Transverse colon (tissue), 3 donors: ENCODE results near the gene GID8.

Source experiments
- POLR2A ChIP-seq: fragments of 450-650 bp; IDR thresholded peaks from one replicate; pipeline ENCODE4 v1.6.1; 2016; ENCODE audit warnings: antibody characterized with exemption, mild to moderate bottlenecking, moderate library complexity
- TF ChIP-seq, protein P1 (sequence below), 5 experiments: fragments of 200-600 bp in 3 of 5; fragments of 450-650 bp in 2 of 5; sonication (generic) in 3 of 5; IDR thresholded peaks; 1 replicate in 2 of 5; 2 replicates in 3 of 5; pipeline ENCODE4 v1.5.1; 2016 to 2017; ENCODE audit warnings: antibody characterized with exemption in 5 of 5, inconsistent platforms in 3 of 5, mild to moderate bottlenecking in 2 of 5, moderate library complexity in 1 of 5

DNA sequence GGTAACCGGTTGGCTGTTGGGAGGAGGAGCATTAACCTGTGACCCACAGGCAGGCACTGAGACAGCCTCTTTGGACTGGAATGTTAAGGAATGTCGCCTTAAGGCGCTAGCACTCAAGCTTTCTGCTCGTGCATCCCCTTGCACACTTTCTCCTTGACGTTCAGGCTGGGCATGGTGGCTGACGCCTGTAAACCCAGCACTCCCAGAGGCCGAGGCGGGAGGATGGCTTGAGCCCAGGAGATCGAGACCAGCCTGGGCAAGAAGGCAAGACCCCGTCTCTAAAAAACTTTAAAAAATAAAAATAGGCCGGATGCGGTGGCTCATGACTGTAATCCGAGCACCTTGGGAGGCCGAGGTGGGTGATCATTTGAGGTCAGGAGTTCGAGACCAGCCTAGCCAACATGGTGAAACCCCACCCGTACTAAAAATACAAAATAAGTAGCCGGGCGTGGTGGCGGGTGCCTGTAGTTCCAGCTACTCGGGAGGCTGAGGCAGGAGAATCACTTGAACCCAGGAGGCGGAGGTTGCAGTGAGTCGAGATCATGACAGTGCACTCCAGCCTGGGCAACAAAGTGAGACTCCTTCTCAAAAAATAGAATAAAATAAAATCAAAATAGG lies 1.9 kb upstream of the GID8 start:
- TF ChIP-seq, protein P1, sequence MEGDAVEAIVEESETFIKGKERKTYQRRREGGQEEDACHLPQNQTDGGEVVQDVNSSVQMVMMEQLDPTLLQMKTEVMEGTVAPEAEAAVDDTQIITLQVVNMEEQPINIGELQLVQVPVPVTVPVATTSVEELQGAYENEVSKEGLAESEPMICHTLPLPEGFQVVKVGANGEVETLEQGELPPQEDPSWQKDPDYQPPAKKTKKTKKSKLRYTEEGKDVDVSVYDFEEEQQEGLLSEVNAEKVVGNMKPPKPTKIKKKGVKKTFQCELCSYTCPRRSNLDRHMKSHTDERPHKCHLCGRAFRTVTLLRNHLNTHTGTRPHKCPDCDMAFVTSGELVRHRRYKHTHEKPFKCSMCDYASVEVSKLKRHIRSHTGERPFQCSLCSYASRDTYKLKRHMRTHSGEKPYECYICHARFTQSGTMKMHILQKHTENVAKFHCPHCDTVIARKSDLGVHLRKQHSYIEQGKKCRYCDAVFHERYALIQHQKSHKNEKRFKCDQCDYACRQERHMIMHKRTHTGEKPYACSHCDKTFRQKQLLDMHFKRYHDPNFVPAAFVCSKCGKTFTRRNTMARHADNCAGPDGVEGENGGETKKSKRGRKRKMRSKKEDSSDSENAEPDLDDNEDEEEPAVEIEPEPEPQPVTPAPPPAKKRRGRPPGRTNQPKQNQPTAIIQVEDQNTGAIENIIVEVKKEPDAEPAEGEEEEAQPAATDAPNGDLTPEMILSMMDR (IDR thresholded peaks at IDR 0.05), result no peak
- TF ChIP-seq POLR2A, result no peak
